ENCODE measurements around the gene VAV3. TPM values are rescaled to one million over a fixed set of nuclear protein-coding genes. Genes with fewer than 3 reads are reported as not detected.

The VAV3 gene
- total RNA-seq, 1 donor from 2014 or later, result 2.6 TPM

DNA sequence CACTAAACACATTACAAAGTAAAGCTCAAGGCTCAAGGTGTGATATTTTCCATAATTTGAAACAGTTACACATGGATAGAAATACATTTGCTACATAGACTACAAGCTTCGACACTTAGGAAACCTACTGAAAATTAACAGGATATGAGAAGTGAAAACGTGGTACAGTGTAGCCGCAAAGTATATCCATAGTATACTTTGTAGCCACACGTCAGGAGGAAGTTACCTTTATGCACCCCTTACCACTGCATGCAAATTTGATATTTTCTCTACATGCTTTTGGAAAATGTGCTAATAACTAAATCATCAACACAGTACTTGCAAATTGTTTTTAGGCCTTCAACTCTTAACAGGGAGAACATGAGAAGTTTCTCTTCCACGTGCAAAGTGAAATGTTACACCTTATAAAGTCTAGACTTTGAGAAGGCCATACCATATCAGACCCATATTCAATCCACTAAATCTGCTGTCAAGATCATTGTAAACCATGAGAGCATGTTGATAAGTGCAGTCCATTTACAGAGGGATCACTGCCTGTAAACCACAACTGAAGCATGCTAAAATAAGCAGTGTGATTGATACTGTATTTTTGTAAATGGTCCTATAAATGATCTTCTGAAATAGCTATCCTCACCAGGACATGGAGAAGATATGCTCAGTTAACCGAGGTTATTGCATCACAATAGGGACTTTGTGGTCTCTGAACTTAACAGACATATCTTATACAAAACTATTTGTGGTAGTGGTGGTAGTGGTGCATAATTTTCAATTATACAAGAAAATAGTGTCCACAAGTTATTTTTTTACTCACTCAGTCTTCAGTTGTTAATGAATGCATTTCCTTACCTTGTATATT lies 64.7 kb downstream of the VAV3 start:
- no peaks in the 10 kb centered on the region for H3K9me3 ChIP-seq (ENCODE audit: insufficient read depth, low read depth, low read length)
- H3K4me3 ChIP-seq (ENCODE audit: insufficient read depth, low read depth, low read length), result no peak overlapping the region
- no peaks in the 10 kb centered on the region for H3K9me3 Mint-ChIP-seq (ENCODE audit: unreplicated experiment)
- no peaks in the 10 kb centered on the region for H3K36me3 Mint-ChIP-seq (ENCODE audit: low read depth, unreplicated experiment)
- H3K27me3 Mint-ChIP-seq (ENCODE audit: low read depth, unreplicated experiment), result no peaks in the 10 kb centered on the region
- H3K9ac ChIP-seq (ENCODE audit: low read length), result no peak overlapping the region
- DNase-seq (ENCODE audit: low read depth) (peak; percentile 19), FAIRE-seq (no peak)
- TF ChIP-seq, protein P1, sequence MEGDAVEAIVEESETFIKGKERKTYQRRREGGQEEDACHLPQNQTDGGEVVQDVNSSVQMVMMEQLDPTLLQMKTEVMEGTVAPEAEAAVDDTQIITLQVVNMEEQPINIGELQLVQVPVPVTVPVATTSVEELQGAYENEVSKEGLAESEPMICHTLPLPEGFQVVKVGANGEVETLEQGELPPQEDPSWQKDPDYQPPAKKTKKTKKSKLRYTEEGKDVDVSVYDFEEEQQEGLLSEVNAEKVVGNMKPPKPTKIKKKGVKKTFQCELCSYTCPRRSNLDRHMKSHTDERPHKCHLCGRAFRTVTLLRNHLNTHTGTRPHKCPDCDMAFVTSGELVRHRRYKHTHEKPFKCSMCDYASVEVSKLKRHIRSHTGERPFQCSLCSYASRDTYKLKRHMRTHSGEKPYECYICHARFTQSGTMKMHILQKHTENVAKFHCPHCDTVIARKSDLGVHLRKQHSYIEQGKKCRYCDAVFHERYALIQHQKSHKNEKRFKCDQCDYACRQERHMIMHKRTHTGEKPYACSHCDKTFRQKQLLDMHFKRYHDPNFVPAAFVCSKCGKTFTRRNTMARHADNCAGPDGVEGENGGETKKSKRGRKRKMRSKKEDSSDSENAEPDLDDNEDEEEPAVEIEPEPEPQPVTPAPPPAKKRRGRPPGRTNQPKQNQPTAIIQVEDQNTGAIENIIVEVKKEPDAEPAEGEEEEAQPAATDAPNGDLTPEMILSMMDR (IDR thresholded peaks at IDR 0.05; ENCODE audit: insufficient read depth, low read depth, low read length), result no peak
- no peak for TF ChIP-seq EZH2 (IDR thresholded peaks at IDR 0.05; ENCODE audit: insufficient read depth, low read length)
- no peaks in the 10 kb centered on the region for H4K20me1 ChIP-seq (ENCODE audit: insufficient read depth, low read length)
- no peak overlapping the region for H3K4me2 ChIP-seq (ENCODE audit: low read length)
- no peaks in the 10 kb centered on the region for H3K36me3 ChIP-seq (ENCODE audit: insufficient read depth, low read length)
- H3K4me1 Mint-ChIP-seq (ENCODE audit: low read depth, unreplicated experiment), result peaks cover 8% of the 10 kb centered on the region
- no peak overlapping the region for H3K27ac ChIP-seq (ENCODE audit: low read depth, low read length)
- no peaks in the 10 kb centered on the region for H3K4me1 ChIP-seq (ENCODE audit: insufficient read depth, low read length)
- no peak overlapping the region for H3K4me3 Mint-ChIP-seq (ENCODE audit: unreplicated experiment)
- no peaks in the 10 kb centered on the region for H3K79me2 ChIP-seq (ENCODE audit: insufficient read depth, low read length)
- no peak overlapping the region for H2AFZ ChIP-seq (ENCODE audit: low read depth, low read length)
- no peak overlapping the region for H3K27ac Mint-ChIP-seq (ENCODE audit: unreplicated experiment)
- H3K27me3 ChIP-seq (ENCODE audit: insufficient read depth, low read length), result no peaks in the 10 kb centered on the region

DNA sequence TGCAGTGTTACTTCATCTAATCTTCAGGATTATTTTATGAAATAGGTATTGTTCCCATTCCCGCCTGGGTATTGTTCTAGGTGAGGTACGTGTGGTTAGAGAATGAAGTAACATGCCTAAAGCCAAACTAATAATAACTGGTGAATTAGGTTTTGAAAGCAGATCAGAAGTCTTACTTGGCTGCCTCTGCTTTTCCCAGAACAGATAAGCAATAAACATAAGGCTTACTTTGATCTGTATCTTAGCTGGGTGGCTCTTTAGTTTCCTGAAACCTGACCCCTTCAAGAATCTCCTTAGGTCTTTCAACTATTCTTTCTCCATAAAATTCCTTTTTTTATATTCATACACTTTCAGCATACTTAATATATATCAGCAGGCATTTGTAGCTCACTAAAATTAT lies 65.3 kb downstream of the VAV3 start:
- Mint-ChIP-seq H3K4me3 (ENCODE audit: unreplicated experiment) (no peak overlapping the region), H3K27ac (ENCODE audit: unreplicated experiment) (no peak overlapping the region), H3K27me3 (ENCODE audit: low read depth, unreplicated experiment) (no peaks in the 10 kb centered on the region), H3K36me3 (ENCODE audit: low read depth, unreplicated experiment) (no peaks in the 10 kb centered on the region), H3K4me1 (ENCODE audit: low read depth, unreplicated experiment) (peaks cover 8% of the 10 kb centered on the region), H3K9me3 (ENCODE audit: unreplicated experiment) (no peaks in the 10 kb centered on the region)
- H4K20me1 ChIP-seq (ENCODE audit: insufficient read depth, low read length), result no peaks in the 10 kb centered on the region
- H3K79me2 ChIP-seq (ENCODE audit: insufficient read depth, low read length), result no peaks in the 10 kb centered on the region
- H2AFZ ChIP-seq (ENCODE audit: low read depth, low read length), result no peak overlapping the region
- H3K27ac ChIP-seq (ENCODE audit: low read depth, low read length), result no peak overlapping the region
- H3K4me1 ChIP-seq (ENCODE audit: insufficient read depth, low read length), result no peaks in the 10 kb centered on the region
- TF ChIP-seq EZH2 (IDR thresholded peaks at IDR 0.05; ENCODE audit: insufficient read depth, low read length), result no peak
- TF ChIP-seq, protein P1 (IDR thresholded peaks at IDR 0.05; ENCODE audit: insufficient read depth, low read depth, low read length), result no peak
- FAIRE-seq (no peak), DNase-seq (ENCODE audit: low read depth) (no peak)
- H3K36me3 ChIP-seq (ENCODE audit: insufficient read depth, low read length), result no peaks in the 10 kb centered on the region
- no peaks in the 10 kb centered on the region for H3K9me3 ChIP-seq (ENCODE audit: insufficient read depth, low read depth, low read length)
- no peaks in the 10 kb centered on the region for H3K27me3 ChIP-seq (ENCODE audit: insufficient read depth, low read length)
- H3K4me3 ChIP-seq (ENCODE audit: insufficient read depth, low read depth, low read length), result no peak overlapping the region
- no peak overlapping the region for H3K4me2 ChIP-seq (ENCODE audit: low read length)
- H3K9ac ChIP-seq (ENCODE audit: low read length), result no peak overlapping the region

Measured in astrocyte (in vitro differentiated cells and primary cell).